HepG2 (cell line): ENCODE data around the gene GALNT9. TPM values are rescaled to one million over a fixed set of nuclear protein-coding genes. Genes with fewer than 3 reads are reported as not detected.

Experiments used
- ATAC-seq: fragments of 200-7000 bp; cut with Tn5 transposase; 3 replicates; pipeline ENCODE4 v1.9.1; 2020; ENCODE audit warnings: mild to moderate bottlenecking, moderate library complexity
- BruUV-seq: library from RNA; stranded (reverse); fragments of 400-500 nt; replicated peaks from 2 replicates; lab custom pipeline; 2021; lab: Mats Ljungman, UMichigan
- CTCF ChIA-PET: fragments of 300-600 bp; formaldehyde crosslinking; extraction: SDS; loops from one replicate; lab custom pipeline; 2021; ENCODE audit warnings: low total read pairs, inconsistent platforms, low intra/inter-chr PET ratio; lab: Yijun Ruan, JAX
- POLR2A ChIA-PET: fragments of 350-600 bp; sonication (Branson Sonifier 250); formaldehyde crosslinking; loops from one replicate; lab custom pipeline; 2020; ENCODE audit warnings: antibody characterized with exemption, inconsistent platforms; lab: Yijun Ruan, JAX
- DNase-seq: peaks from one replicate; pipeline ENCODE4 v3.0.0-alpha.2; 2015; ENCODE audit warnings: low spot score
- FAIRE-seq: peaks from 3 replicates; lab custom pipeline; 2011; peaks lifted over from hg19 to GRCh38; lab: Jason Lieb, UNC
- H2AFZ ChIP-seq: one replicate; pipeline ENCODE4 v1.6.1; 2011; ENCODE audit warnings: low read length, inconsistent platforms
- H3K27ac ChIP-seq: fragments of 300-600 bp; 3 replicates; pipeline ENCODE4 v1.8.0; 2011; ENCODE audit warnings: mixed run types, mild to moderate bottlenecking, mixed read lengths, low read length, inconsistent platforms; ENCODE audit not compliant: insufficient read depth; ENCODE audit errors: extremely low read length
- H3K27me3 ChIP-seq, 2 experiments: fragments of 200-600 bp in 1 of 2; 2 replicates in 1 of 2; 3 replicates in 1 of 2; pipeline versions ENCODE4 v1.6.0 to v1.8.0; 2011; ENCODE audit warnings: low read length in 2 of 2, mild to moderate bottlenecking in 2 of 2, moderate library complexity in 2 of 2, inconsistent platforms in 1 of 2; ENCODE audit not compliant: insufficient read depth in 2 of 2, control insufficient read depth in 1 of 2
- H3K36me3 ChIP-seq, 2 experiments: fragments of 200-600 bp in 1 of 2; replicated peaks in 1 of 2; 2 replicates in 1 of 2; 3 replicates in 1 of 2; pipeline versions ENCODE4 v1.5.1 to v1.8.0; 2011; ENCODE audit warnings: low read length in 2 of 2, inconsistent platforms in 1 of 2; ENCODE audit not compliant: insufficient read depth in 2 of 2, control insufficient read depth in 1 of 2
- H3K4me1 ChIP-seq: 2 replicates; pipeline ENCODE4 v1.5.1; 2012; ENCODE audit warnings: low read length, inconsistent platforms; ENCODE audit not compliant: insufficient read depth
- H3K4me2 ChIP-seq: 2 replicates; pipeline ENCODE4 v1.6.0; 2011; ENCODE audit warnings: low read depth, low read length, inconsistent platforms
- H3K4me3 ChIP-seq, 3 experiments: fragments of 200-600 bp in 1 of 3; sonication (generic), shearing (Covaris generic) in 1 of 3; replicated peaks in 1 of 3; 2 replicates each; pipeline ENCODE4 v1.5.1; 2011 to 2016; ENCODE audit warnings: low read length in 3 of 3, inconsistent platforms in 2 of 3, low read depth in 2 of 3, mild to moderate bottlenecking in 2 of 3, control low read depth in 1 of 3, mixed read lengths in 1 of 3; ENCODE audit not compliant: insufficient read depth in 1 of 3
- H3K79me2 ChIP-seq: one replicate; pipeline ENCODE4 v1.6.1; 2011; ENCODE audit warnings: low read length, inconsistent platforms; ENCODE audit not compliant: insufficient read depth
- H3K9ac ChIP-seq: 2 replicates; pipeline ENCODE4 v1.6.0; 2011; ENCODE audit warnings: mild to moderate bottlenecking, low read depth, low read length, inconsistent platforms; ENCODE audit not compliant: insufficient read depth
- H3K9me3 ChIP-seq: 2 replicates; pipeline ENCODE4 v1.5.1; 2012; ENCODE audit warnings: mild to moderate bottlenecking, low read length
- H4K20me1 ChIP-seq: 2 replicates; pipeline ENCODE4 v1.6.0; 2011; ENCODE audit warnings: inconsistent platforms, mild to moderate bottlenecking, low read length, moderate library complexity; ENCODE audit not compliant: insufficient read depth
- CERS6 ChIP-seq: sonication (generic); formaldehyde crosslinking; IDR thresholded peaks from 2 replicates; pipeline ENCODE4 v1.5.0; 2020; ENCODE audit warnings: missing genetic modification reagents
- GMEB2 ChIP-seq: IDR thresholded peaks from 2 replicates; pipeline ENCODE4 v1.6.1; 2016; ENCODE audit warnings: missing biosample characterization, missing genetic modification reagents, low read depth
- HOXA7 ChIP-seq: sonication (generic); formaldehyde crosslinking; IDR thresholded peaks from 2 replicates; pipeline ENCODE4 v1.8.1; 2022; ENCODE audit warnings: mild to moderate bottlenecking, missing genetic modification reagents, moderate library complexity
- MATR3 ChIP-seq: sonication (generic); formaldehyde crosslinking; IDR thresholded peaks from 2 replicates; pipeline ENCODE4 v1.4.0; 2020; ENCODE audit warnings: missing genetic modification reagents
- NBN ChIP-seq: fragments of 450-650 bp; conservative IDR thresholded peaks from 2 replicates; pipeline ENCODE4 v1.6.1; 2017
- PHF21A ChIP-seq: sonication (generic); formaldehyde crosslinking; IDR thresholded peaks from 2 replicates; pipeline ENCODE4 v1.5.0; 2020; ENCODE audit warnings: mild to moderate bottlenecking, missing genetic modification reagents
- TBP ChIP-seq: sonication (generic); formaldehyde crosslinking; IDR thresholded peaks from 2 replicates; pipeline ENCODE4 v1.5.0; 2020; ENCODE audit warnings: missing genetic modification reagents
- WIZ ChIP-seq: sonication (generic); formaldehyde crosslinking; IDR thresholded peaks from 2 replicates; pipeline ENCODE4 v1.5.1; 2020; ENCODE audit warnings: mild to moderate bottlenecking, missing genetic modification reagents
- ZNF136 ChIP-seq: sonication (generic); formaldehyde crosslinking; IDR thresholded peaks from 2 replicates; pipeline ENCODE4 v1.8.1; 2022; ENCODE audit warnings: low read depth, mild to moderate bottlenecking, moderate library complexity, missing genetic modification reagents
- ZNF138 ChIP-seq: sonication (generic); formaldehyde crosslinking; IDR thresholded peaks from 2 replicates; pipeline ENCODE4 v1.5.0; 2020; ENCODE audit warnings: mild to moderate bottlenecking, low read depth, missing genetic modification reagents
- ZNF20 ChIP-seq: sonication (generic); formaldehyde crosslinking; IDR thresholded peaks from 2 replicates; pipeline ENCODE4 v1.4.0; 2020; ENCODE audit warnings: mild to moderate bottlenecking, moderate library complexity, missing genetic modification reagents
- ZNF234 ChIP-seq: sonication (generic); formaldehyde crosslinking; conservative IDR thresholded peaks from 2 replicates; pipeline ENCODE4 v1.5.1; 2020; ENCODE audit warnings: mild to moderate bottlenecking, missing genetic modification reagents
- ZNF549 ChIP-seq: sonication (generic); formaldehyde crosslinking; IDR thresholded peaks from 2 replicates; pipeline ENCODE4 v1.5.0; 2020; ENCODE audit warnings: missing genetic modification reagents
- WGBS: methylation state at CpG from one replicate; pipeline ENCODE4 v1.1.6; 2017; ENCODE audit warnings: low lambda C conversion rate; 5-methylcytosine and 5-hydroxymethylcytosine counted together
- in situ Hi-C: cut with HindIII; loops from 2 replicates; pipeline ENCODE4 v1.10.0; 2017; ENCODE audit warnings: low pct_unique_long_range_greater_than_20kb; ENCODE audit not compliant: extremely low pct_ligation_motif_present
- intact Hi-C: fragments of 100-400 bp; cut with micrococcal nuclease; formaldehyde crosslinking; loops from one replicate; pipeline ENCODE4 v1.10.0; 2022; ENCODE audit not compliant: unreplicated experiment
- polyA plus RNA-seq, 8 experiments: library from polyadenylated mRNA; depleted of rRNA in 3 of 8; stranded (reverse) in 7 of 8; unstranded in 1 of 8; fragments of >200 nt; fragmentation: Illumina TruSeq in 4 of 8; extraction: Trizol in 4 of 8; gene quantifications; 2 replicates each; pipeline versions ENCODE4 v1.2.1 to v1.2.3, GENCODE V29; 2011 to 2016; ENCODE audit warnings: low read depth in 4 of 8, missing spikeins in 1 of 8, mixed read lengths in 1 of 8; ENCODE audit not compliant: insufficient read depth in 1 of 8
- total RNA-seq, 5 experiments: library from RNA; depleted of rRNA; stranded (reverse); fragments of >200 nt; fragmentation: Illumina TruSeq; extraction: Trizol; gene quantifications; 2 replicates each; pipeline ENCODE4 v1.2.3, GENCODE V29; 2016; ENCODE audit warnings: low read depth in 1 of 5
- TF ChIP-seq, protein P1 (sequence below): sonication (generic); formaldehyde crosslinking; conservative IDR thresholded peaks from 2 replicates; pipeline ENCODE4 v1.5.0; 2020; ENCODE audit warnings: missing genetic modification reagents
- TF ChIP-seq, protein P2 (sequence below): sonication (generic); formaldehyde crosslinking; IDR thresholded peaks from 2 replicates; pipeline ENCODE4 v1.4.0; 2020; ENCODE audit warnings: missing genetic modification reagents
- TF ChIP-seq, protein P3 (sequence below): sonication (generic); formaldehyde crosslinking; IDR thresholded peaks from 2 replicates; pipeline ENCODE4 v1.5.0; 2020; ENCODE audit warnings: mild to moderate bottlenecking, missing genetic modification reagents

Gene GALNT9
- total and polyA plus RNA-seq, 2 of the 13 experiments (the other 11 are each of a cell fraction or from before 2014, with no cell fraction given), result 0.04 TPM; not detected in 1

DNA sequence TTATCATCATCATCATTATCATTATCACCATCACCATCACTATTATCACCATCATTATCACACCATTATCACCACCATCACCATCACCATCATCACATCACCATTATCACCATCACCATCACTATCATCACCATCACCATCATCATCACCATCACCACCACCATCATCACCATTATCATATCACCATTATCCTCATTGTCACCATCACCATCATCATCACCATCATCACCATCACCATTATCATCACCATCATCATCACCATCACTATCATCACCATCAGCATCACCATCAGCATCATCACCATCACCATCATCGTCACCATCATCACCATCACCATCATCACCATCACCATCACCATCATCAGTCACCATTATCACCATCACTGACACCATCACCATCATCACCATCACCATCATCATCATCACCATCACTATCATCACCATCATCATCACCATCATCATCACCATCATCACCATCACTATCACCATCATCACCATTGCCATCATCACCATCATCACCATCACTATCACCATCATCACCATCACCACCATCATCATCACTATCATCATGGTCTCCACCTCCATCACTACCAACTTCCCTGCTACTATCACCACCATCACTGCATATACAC lies 20.2 kb upstream of the GALNT9 start (continued):
- TF ChIP-seq ZNF234 (CRISPR knock-in tag), result no peak
- TF ChIP-seq ZNF549 (CRISPR knock-in tag), result no peak
- TF ChIP-seq WIZ, result no peak
- peak; percentile 72; the same call in 1 of the 2 replicates for TF ChIP-seq NBN
- no peak for TF ChIP-seq CERS6 (CRISPR knock-in tag)
- TF ChIP-seq ZNF138 (CRISPR knock-in tag), result no peak
- no peak for TF ChIP-seq MATR3 (CRISPR knock-in tag)
- TF ChIP-seq ZNF20 (CRISPR knock-in tag), result no peak
- TF ChIP-seq TBP (CRISPR knock-in tag), result no peak
- TF ChIP-seq, protein P1, sequence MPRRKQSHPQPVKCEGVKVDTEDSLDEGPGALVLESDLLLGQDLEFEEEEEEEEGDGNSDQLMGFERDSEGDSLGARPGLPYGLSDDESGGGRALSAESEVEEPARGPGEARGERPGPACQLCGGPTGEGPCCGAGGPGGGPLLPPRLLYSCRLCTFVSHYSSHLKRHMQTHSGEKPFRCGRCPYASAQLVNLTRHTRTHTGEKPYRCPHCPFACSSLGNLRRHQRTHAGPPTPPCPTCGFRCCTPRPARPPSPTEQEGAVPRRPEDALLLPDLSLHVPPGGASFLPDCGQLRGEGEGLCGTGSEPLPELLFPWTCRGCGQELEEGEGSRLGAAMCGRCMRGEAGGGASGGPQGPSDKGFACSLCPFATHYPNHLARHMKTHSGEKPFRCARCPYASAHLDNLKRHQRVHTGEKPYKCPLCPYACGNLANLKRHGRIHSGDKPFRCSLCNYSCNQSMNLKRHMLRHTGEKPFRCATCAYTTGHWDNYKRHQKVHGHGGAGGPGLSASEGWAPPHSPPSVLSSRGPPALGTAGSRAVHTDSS (CRISPR knock-in tag), result no peak
- no peak for TF ChIP-seq PHF21A (CRISPR knock-in tag)

- Histone ChIP-seq H3K27me3 (peaks cover 16 to 86% of the 10 kb centered on the region in 2 experiments), H3K4me3 (no peak overlapping the region), H4K20me1 (peaks cover 3% of the 10 kb centered on the region; the same call in 1 of the 2 replicates), H3K79me2 (no peaks in the 10 kb centered on the region), H3K27ac (no peak overlapping the region), H3K4me2 (no peak overlapping the region), H3K4me1 (no peaks in the 10 kb centered on the region), H3K9me3 (no peaks in the 10 kb centered on the region), H2AFZ (no peak overlapping the region), H3K9ac (no peak overlapping the region), H3K36me3 (no peaks in the 10 kb centered on the region)
- no peak for ATAC-seq
- BruUV-seq, result no TSS peak
- in situ Hi-C loops, result no loop called here
- FAIRE-seq, result no peak
- WGBS, result 16% methylated on average over 7 of the region's 14 CpGs
- no peak for DNase-seq
- POLR2A ChIA-PET, result no interaction called here
- TF ChIP-seq ZNF136 (CRISPR knock-in tag), result no peak
- no peak for TF ChIP-seq GMEB2 (CRISPR knock-in tag)
- TF ChIP-seq, protein P2, sequence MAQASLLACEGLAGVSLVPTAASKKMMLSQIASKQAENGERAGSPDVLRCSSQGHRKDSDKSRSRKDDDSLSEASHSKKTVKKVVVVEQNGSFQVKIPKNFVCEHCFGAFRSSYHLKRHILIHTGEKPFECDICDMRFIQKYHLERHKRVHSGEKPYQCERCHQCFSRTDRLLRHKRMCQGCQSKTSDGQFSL, result no peak
- TF ChIP-seq, protein P3, sequence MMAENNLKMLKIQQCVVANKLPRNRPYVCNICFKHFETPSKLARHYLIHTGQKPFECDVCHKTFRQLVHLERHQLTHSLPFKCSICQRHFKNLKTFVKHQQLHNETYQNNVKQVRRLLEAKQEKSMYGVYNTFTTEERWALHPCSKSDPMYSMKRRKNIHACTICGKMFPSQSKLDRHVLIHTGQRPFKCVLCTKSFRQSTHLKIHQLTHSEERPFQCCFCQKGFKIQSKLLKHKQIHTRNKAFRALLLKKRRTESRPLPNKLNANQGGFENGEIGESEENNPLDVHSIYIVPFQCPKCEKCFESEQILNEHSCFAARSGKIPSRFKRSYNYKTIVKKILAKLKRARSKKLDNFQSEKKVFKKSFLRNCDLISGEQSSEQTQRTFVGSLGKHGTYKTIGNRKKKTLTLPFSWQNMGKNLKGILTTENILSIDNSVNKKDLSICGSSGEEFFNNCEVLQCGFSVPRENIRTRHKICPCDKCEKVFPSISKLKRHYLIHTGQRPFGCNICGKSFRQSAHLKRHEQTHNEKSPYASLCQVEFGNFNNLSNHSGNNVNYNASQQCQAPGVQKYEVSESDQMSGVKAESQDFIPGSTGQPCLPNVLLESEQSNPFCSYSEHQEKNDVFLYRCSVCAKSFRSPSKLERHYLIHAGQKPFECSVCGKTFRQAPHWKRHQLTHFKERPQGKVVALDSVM (CRISPR knock-in tag), result no peak
- TF ChIP-seq HOXA7 (CRISPR knock-in tag), result no peak
- intact Hi-C loops, result no loop called here
- CTCF ChIA-PET, result no interaction called here
These were observed 18.8 kb upstream of the GALNT9 start for GRCh38 chr12:132348176-132348575.
